ENCODE data around the gene TGFA. TPM values are rescaled to one million over a fixed set of nuclear protein-coding genes. Genes with fewer than 3 reads are reported as not detected.

TGFA gene
- total RNA-seq, 1 experiment from 2014 or later, result 27.7 TPM

- no peaks in the 10 kb centered on the region; the same call in 1 of the 2 replicates for H4K20me1 ChIP-seq (ENCODE audit: insufficient read depth)
- H3K4me2 ChIP-seq, result no peak overlapping the region
- ChIA-PET POLR2A (ENCODE audit: unreplicated experiment) (no interaction called here), CTCF (no interaction called here)
- H3K9me3 ChIP-seq (ENCODE audit: insufficient read depth, low read depth), result no peaks in the 10 kb centered on the region
- intact Hi-C loops (cut with micrococcal nuclease; ENCODE audit: unreplicated experiment), result no loop called here
- H3K4me1 ChIP-seq (replicated peaks; ENCODE audit: insufficient read depth), result no peaks in the 10 kb centered on the region
- no peak for DNase-seq
- BruUV-seq (replicated peaks), result no TSS peak
- no peaks in the 10 kb centered on the region for H3K9me2 ChIP-seq (ENCODE audit: insufficient read depth)
- no peaks in the 10 kb centered on the region for H3K27me3 ChIP-seq (ENCODE audit: insufficient read depth, low read depth)
- H3K27ac ChIP-seq, result no peak overlapping the region
- TF ChIP-seq CTCF (conservative IDR thresholded peaks at IDR 0.05) (no peak), EZH2 (IDR thresholded peaks at IDR 0.05; ENCODE audit: low read depth) (no peak)
- no peak overlapping the region for H2AFZ ChIP-seq
- H3K36me3 ChIP-seq (ENCODE audit: low read depth), result 0 out of 2 replicates have a peak, but pooled peaks cover 3% of the 10 kb centered on the region
- H3K79me2 ChIP-seq (ENCODE audit: low read depth), result no peaks in the 10 kb centered on the region
- H3F3A ChIP-seq (ENCODE audit: insufficient read depth, low read depth), result peaks cover 12% of the 10 kb centered on the region; the same call in 1 of the 2 replicates
- no peak overlapping the region for H3K4me3 ChIP-seq
These were observed 111.1 kb downstream of the TGFA start for GRCh38 chr2:70442301-70443077.

GRCh38 chr2:70440621-70441020 is 113.0 kb downstream of the TGFA start:
- CTCF ChIA-PET, result no interaction called here
- intact Hi-C loops (cut with micrococcal nuclease; ENCODE audit: unreplicated experiment), result no loop called here

GRCh38 chr2:70435138-70435537 is 118.5 kb downstream of the TGFA start:
- TF ChIP-seq CTCF (conservative IDR thresholded peaks at IDR 0.05) (no peak), EZH2 (IDR thresholded peaks at IDR 0.05; ENCODE audit: low read depth) (no peak)
- H3K27me3 ChIP-seq (ENCODE audit: insufficient read depth, low read depth), result no peaks in the 10 kb centered on the region
- H3F3A ChIP-seq (ENCODE audit: insufficient read depth, low read depth), result peaks cover 14% of the 10 kb centered on the region; the same call in 1 of the 2 replicates
- POLR2A ChIA-PET (ENCODE audit: unreplicated experiment), result no interaction called here
- H3K9me3 ChIP-seq (ENCODE audit: insufficient read depth, low read depth), result peaks cover 7% of the 10 kb centered on the region; the same call in 1 of the 2 replicates
- no peaks in the 10 kb centered on the region for H3K4me1 ChIP-seq (replicated peaks; ENCODE audit: insufficient read depth)
- no peak overlapping the region for H3K4me2 ChIP-seq
- CTCF ChIA-PET, result no interaction called here
- intact Hi-C loops (cut with micrococcal nuclease; ENCODE audit: unreplicated experiment), result no loop called here
- H3K79me2 ChIP-seq (ENCODE audit: low read depth), result no peaks in the 10 kb centered on the region
- no peaks in the 10 kb centered on the region for H3K9me2 ChIP-seq (ENCODE audit: insufficient read depth)
- no peak overlapping the region for H2AFZ ChIP-seq
- no peak for DNase-seq
- H3K4me3 ChIP-seq, result no peak overlapping the region
- H4K20me1 ChIP-seq (ENCODE audit: insufficient read depth), result no peaks in the 10 kb centered on the region
- no peak overlapping the region for H3K27ac ChIP-seq
- 0 out of 2 replicates have a peak, but pooled peaks cover 3% of the 10 kb centered on the region for H3K36me3 ChIP-seq (ENCODE audit: low read depth)
- no TSS peak for BruUV-seq (replicated peaks)

More at GRCh38 chr2:70440621-70441020, 113.0 kb downstream of the TGFA start:
- POLR2A ChIA-PET (ENCODE audit: unreplicated experiment), result interaction anchor here (0.6 kb wide), 2 partner anchors 147 to 176 kb away, joined by 3 to 4 read pairs; no protein-coding TSS in a partner anchor
- Histone ChIP-seq H3K4me3 (no peak overlapping the region), H3K9me3 (ENCODE audit: insufficient read depth, low read depth) (no peaks in the 10 kb centered on the region), H3F3A (ENCODE audit: insufficient read depth, low read depth) (peaks cover 17% of the 10 kb centered on the region; the same call in 1 of the 2 replicates), H3K79me2 (ENCODE audit: low read depth) (no peaks in the 10 kb centered on the region), H4K20me1 (ENCODE audit: insufficient read depth) (no peaks in the 10 kb centered on the region; the same call in 1 of the 2 replicates), H3K36me3 (ENCODE audit: low read depth) (0 out of 2 replicates have a peak, but pooled peaks cover 3% of the 10 kb centered on the region), H3K27me3 (ENCODE audit: insufficient read depth, low read depth) (no peaks in the 10 kb centered on the region), H3K9me2 (ENCODE audit: insufficient read depth) (no peaks in the 10 kb centered on the region), H3K27ac (no peak overlapping the region), H3K4me2 (no peak overlapping the region), H2AFZ (no peak overlapping the region), H3K4me1 (replicated peaks; ENCODE audit: insufficient read depth) (no peaks in the 10 kb centered on the region)
- no peak for DNase-seq
- BruUV-seq (replicated peaks), result no TSS peak
- no peak for TF ChIP-seq CTCF (conservative IDR thresholded peaks at IDR 0.05)
- TF ChIP-seq EZH2 (IDR thresholded peaks at IDR 0.05; ENCODE audit: low read depth), result no peak
